SIG-M5 (cell line): Measurements from ENCODE around the gene MIGA1.
A peak's percentile ranks its signal among the peaks of the same experiment; 100 is the strongest.
"Not testable (repeated sequence)": the region's sequence is repeated elsewhere in the genome, so short reads cannot be mapped to it uniquely, and the experiment has no call there.

Experiments
- DNase-seq: peaks from one replicate; lab custom pipeline; 2025; lab: John Stamatoyannopoulos, UW

The MIGA1 gene

DNA sequence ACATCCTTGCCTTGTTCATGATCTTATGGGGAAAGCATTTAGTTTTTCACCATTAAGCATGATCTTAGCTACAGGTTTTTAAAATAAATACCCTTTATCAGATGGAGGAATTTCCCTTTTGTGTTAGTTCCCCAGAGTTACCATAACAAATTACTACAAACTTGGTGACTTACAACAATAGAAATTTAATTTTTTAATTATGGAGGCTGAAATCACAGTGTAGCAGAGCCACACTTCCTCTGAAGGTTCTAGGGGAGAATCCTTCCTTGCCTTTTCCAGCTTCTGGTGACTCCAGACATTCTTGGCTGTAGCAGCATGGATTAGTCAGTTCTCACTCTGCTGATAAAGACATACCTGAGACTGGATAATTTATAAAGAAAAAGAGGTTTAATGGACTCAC, 18.5 kb downstream of the MIGA1 start:
- no peak for DNase-seq

DNA sequence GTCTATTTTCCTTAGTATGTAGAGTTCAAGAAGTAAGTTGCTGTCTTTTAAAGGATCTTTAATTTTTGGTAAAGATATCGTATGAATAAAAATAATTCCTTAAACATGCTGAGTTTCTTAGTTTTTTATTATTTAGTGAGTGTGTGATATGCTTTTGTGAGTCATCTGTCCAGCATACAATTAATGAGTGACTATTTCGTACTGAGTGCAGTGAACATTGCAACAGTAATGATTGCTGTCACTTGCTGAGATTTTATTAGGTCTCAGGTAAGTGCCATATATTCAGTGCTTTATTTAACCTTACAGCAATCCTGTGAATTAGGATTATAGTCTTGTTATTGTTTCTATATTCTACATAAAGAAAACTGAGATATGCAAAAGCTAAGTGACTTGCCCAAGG, 22.6 kb downstream of the MIGA1 start:
- DNase-seq, result no peak

DNA sequence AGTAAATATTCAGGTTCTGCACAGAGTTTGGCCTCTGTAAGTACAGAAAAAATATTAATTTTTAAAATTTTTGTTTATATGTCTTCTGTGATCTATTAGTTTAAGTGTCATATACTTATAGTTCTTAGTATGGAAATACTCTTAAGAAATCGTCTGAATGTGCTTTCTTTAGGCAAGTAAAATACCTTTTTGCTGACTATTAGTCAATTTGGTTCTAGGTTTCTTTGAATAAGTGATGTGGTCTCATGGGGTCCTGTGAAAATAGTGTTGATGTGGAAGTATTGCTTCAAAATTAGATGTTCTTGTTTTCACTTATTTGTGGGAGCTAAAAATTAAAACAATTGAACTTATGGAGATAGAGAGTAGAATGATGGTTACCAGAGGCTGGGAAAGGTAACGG, 23.9 kb downstream of the MIGA1 start:
- no peak for DNase-seq

DNA sequence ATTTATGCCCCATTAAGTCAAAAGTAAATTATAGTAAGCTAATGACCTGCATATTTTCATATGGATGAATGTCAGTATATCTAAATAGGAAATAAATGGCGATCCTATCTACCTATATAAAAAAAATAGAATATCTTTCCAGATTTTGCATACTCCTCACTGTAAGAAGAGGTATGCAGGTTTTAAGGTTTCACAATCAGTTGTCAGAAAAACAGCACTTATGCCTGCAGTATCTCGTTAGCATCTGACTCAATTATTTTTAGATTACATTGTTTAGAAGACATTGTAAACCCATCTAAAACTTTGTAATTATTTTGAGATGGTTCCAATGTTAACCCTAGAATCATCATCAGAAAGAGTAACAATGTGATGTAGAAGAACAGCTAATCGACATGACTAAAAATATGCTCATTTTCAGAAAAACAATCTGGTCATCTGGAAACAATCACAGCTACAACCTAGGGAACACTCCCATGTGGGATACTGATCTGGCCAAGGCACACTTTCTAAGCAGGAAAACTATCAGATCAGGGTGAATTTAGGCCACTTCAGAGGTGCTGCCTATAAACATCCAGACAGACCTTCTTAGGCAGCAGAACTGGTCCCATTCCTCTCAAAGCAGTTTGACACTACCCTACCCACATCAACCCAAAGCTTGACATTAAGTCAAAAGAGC, 30.5 kb downstream of the MIGA1 start:
- DNase-seq, result not testable (repeated sequence)

DNA sequence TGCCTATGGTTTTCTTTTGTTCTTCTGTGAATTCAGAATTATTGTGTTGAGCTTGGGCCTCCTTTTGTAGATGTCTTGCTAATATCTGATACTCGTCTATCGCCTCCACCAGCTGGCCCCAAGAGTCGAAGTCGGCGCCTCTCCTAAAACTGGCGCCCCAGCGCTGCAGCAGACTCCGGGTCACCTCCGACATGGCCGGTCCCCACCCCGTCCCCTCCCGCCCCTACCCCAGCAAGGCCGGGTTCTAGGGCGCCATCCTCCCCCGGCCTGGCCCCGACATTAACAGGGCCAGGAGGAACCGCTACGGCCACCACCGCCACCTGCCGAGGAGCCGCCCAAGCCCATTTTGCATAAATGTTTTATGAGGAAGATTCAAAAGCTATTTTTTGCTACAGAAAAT, 32.1 kb downstream of the MIGA1 start:
- DNase-seq, result not testable (repeated sequence)

DNA sequence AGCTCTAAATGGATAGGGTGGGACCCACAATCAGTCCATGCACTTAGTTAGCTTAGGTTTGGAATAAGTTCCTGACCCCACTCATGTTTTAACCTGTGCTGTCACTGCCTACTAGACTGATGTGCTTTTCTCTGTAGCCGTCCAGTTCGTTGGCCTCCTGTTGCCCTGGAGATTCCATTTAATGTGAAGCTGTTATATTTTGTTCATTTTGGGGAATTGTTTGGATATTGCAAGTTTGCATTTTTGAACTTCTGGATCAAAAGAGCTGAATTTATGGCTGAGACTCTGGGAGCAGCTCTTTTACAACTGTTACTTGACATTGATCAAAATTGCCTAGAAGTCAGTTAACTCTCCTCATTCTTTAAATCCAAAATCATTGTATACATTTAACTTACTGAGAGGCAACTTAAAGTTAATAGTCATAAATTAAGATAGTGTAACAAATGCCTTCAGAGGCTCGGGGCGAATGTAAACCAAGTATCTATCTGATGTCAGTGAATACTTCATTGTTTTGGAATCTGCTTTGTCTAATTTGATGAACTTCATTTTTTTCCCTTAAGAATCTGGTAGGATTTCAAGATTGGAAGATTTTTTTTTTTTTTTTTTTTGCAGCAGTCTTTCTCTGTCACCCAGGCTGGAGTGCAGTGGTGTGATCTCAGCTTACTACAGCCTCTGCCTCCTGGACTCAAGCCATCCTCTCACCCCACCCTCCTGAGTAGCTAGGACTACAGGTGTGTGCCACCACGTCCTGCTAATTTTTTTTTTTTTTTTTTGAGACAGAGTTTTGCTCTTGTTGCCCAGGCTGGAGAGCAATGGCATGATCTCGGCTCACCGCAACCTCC, 38.1 kb downstream of the MIGA1 start:
- no peak for DNase-seq

DNA sequence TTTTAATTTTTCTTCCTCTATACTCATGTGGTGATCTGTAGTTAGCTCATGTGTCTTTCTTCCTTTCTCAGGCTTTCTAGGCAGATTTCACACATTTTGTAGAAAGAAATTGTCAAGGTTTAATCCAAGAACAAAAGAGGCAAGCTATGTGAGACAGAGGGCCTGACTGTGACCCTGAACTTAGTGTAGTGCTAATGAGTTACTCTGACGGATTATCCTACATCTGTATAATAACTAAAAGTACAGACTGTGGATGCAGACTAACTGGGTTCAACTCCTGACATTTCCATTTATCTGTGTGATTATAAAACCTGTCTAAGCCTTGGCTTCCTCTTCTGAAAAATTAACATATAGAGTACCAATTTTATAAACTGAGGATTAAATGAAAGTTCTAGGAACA, 40.7 kb downstream of the MIGA1 start:
- no peak for DNase-seq

DNA sequence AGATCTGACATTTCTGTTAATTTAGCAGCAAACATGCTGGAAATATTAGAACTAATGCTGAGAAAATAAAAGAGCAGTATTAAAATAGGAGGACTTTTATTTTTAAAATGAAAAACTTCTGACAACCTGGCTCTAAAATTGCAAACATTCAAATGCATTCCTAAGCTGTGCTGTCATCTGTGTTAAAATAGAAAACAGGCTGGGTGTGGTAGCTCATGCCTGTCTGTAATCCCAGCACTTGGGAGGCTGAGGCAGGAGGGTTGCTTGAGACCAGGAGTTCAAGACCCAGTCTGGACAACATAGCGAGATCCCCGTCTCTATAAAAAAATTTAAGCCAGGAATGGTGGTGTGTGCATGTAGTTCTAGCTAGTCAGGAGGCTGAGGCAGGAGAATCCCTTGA, 44.6 kb downstream of the MIGA1 start:
- DNase-seq, result no peak

DNA sequence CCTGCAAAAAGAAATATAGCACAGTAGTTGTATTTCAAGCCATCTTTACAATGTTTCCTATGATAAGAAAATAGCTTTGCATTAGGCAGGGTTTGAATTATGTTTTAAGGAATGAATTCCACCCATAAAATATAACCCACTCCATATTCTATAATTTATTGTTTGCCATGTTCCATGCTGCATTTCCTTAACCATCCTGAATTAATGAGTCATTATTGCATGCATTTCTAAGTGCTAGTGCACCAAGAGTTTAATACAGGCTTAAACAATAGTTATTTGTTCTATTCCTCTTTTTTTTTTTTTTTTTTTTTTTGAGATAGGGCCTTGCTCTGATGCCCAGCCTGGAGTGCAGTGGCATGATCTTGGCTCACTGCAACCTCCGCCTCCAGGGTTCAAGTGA, 45.2 kb downstream of the MIGA1 start:
- no peak for DNase-seq

DNA sequence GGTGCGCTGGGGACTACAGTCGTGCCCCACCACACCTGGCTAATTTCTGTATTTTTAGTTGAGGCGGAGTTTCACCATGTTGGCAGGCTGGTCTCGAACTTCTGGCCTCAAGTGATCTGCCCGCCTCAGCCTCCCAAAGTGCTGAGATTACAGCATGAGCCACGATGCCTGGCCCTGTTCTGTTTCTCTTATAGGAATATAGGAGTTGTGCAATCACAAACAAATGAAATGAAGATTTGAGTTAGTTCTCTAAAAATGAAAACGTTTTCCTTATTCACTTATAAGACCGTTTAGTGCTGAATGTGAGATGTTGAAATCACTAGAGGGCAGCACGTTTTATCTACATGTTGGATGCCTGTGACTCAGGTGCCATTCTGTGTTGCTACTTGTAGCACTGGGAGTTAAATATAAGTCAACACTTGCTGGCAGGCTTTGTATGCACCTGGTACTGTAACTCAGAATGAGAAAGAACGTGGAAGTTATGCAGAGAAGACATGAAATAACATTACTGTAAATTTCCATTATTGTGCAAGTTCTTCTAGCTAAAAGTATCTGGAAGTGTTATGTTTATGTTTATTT, 45.8 kb downstream of the MIGA1 start:
- peak; percentile 41 for DNase-seq

DNA sequence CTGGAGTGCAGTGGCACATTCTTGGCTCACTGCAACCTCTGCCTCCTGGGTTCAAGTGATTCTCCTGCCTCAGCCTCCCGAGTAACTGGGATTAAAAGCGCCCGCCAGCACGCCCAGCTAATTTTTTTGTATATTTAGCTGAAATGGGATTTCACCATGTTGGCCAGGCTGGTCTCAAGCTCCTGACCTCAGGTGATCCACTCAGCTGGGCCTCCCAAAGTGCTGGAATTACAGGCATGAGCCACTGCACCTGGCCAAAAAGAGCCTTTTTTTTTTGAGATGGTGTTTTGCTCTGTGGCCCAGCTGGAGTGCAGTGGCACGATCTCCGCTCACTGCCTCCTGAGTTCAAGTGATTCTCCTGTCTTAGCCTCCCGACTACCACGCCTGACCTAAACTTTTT, 47.4 kb downstream of the MIGA1 start:
- DNase-seq, result not testable (repeated sequence)

DNA sequence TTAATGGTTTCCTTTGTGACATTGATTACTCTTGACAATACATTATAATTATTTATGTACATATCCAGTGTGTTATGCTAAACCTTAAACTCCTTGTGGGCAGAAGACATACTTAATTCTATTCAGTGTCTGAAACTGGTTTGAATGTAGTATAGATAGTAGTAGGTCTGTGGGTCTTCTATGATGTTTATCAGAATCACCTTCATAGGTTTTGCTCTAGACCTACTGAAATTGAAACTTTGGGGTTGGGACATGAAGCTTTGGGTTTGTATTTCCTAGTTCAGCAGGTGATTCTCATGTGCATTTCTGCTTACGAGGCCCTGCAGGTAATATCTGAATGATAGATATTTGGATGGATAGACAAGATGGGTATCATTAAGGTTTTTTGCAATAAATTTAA, 48.6 kb downstream of the MIGA1 start:
- DNase-seq, result no peak

DNA sequence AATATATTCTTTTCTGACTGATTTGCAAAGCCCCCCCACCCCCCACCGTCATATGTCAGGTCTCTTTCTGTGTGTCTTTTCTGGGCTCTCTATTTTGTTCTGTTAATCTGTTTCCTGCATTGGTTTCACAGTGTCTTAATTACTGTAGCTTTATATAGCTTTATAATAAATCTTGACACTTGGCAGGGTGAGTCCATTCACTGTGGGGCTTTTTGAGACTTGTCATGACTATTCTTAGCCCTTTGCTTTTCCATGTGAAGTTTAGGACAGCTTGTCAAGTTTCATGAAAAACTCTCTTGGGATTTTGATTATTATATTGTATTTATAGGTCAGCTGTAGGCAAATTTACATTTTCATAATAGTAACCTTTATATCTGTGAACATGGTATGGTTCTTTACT, 50.4 kb downstream of the MIGA1 start:
- no peak for DNase-seq

DNA sequence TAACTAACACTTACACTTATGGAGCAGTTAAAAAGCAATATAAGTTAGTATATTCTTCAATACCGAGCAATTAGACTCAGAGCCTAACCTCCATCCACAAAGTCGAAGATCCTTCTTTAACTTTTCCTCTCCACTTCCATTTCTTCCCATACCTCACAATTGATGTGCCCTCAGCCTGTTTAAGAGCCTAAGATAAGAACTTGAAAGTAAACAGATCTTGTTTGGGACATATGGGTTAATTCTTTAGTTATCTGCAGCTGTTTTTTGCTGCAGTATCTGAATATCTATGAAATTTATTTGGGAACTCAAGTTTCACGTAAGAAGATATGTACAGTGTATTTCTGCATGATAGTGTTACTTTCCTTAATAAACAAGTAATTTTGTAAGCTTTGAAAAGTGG, 51.5 kb downstream of the MIGA1 start:
- DNase-seq, result no peak

DNA sequence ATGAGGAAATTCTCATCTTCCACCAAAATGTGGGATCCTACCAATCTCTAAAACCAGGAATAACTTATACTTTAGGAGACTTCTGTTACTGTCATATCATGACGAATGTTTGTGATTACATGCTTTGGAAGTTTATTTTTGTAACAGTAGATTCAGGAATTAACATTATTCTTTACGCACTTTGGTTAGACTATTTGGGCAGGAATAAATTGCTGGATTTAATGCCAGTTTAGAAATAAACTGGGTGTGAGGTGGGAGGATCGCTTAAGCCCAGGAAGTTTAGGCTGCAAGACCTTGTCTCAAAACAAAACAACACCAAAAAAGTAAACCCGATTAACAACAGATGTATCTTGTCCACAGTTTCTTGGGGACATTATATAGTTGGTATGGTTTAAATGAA, 52.1 kb downstream of the MIGA1 start:
- no peak for DNase-seq

DNA sequence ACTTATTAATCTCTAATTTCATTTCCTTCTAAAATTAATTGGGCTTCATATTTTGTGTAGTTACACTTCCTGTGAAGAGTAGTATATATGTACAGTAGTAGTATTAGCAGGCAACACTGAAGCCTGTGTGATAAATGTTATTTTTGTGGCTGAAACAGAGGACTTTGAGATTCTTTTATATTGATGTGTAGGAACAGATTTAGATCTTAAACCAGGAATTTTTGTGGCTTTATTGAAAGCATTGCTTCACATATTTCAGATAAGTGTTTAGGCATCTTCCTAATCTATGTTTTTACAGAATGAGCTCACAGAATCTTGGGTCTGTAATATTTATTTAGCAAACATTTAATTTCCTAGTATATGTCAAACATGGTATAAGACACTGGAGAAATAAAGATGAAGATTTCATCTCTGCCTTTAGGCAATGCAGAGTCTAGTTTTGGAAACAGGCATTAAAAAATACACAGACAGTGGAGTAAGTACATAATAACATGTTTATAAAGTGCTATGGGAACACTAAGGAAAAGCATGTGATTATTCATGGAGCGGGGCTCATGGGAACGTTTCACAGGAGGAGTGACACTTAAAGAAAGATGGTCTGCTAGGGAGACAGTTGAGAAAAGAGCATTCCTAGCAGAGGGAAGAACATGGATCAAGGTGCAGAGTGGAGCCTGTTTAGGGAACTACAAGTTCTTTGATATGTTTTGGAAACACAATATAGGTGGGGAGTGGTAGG, 52.7 kb downstream of the MIGA1 start:
- no peak for DNase-seq

DNA sequence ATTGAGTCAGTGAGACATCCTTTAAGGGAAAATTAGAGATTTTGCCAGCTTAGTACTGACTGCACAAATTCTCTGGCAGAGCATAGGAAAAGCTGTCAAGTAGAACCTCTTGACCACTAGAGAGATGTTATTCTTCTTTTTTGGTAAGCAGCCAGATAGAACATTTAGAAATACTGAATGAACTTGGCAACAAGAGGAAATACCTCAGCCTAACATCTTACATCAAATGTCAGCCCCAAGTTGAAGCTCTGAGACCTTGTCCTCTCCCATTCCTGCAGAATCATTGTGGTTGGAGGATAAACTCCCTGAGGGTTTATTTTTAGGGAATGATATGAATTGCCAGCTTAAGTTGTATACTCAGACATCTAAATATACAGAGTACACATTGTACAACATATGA, 53.5 kb downstream of the MIGA1 start:
- DNase-seq, result no peak

DNA sequence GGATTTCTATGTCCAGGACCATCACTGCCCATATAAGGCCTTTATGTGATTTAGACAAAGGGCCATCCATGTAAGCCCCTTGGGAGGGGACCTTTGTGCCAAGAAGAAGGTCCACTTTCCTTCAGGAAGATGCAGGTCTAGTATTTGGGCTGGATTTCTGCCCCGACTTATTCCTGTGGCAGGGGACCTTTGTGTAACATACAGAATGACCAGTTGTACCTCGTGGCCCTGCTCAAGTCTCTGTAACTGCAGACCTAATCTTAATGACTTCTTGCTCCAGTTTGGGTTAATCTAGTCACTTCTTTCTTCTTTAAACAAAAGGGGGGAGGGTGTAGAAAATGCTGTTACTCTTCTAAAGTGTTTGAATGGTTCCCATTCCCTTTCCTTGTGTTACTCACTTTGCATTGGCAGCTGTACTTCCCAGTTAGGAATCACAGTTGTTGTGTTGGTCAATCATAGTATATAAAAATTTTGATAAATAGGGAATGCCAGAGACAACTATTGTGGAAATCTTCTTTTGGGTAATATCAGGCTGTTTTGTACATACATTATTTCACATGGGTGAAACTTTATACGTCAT, 54.2 kb downstream of the MIGA1 start:
- DNase-seq, result no peak

DNA sequence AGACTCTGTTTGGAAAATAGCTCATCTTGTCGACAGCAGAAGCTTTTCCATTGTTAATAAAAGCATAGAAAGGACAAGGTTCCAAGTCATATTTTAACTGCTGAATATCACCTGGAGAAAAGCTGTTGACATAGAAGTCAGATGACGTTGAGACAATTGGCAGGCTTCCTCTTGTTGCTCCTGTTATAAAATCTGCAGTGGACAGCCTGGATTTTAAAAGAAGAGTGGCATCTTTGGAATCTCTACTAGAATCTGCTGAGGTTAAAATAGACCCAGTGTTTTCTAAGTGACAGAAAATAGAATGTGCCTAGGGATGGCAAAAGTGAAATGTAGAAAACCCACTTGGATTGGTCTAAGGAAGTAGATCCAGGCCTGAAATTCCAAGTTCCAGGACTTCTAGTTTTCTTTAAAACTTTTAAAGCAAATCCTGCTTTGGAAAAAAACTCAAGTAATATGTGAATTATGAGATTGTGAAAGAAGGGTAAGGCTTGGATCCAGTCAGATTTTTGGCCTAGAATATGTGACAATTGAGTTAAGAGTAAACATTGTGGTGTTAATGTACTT, 55.4 kb downstream of the MIGA1 start:
- no peak for DNase-seq

DNA sequence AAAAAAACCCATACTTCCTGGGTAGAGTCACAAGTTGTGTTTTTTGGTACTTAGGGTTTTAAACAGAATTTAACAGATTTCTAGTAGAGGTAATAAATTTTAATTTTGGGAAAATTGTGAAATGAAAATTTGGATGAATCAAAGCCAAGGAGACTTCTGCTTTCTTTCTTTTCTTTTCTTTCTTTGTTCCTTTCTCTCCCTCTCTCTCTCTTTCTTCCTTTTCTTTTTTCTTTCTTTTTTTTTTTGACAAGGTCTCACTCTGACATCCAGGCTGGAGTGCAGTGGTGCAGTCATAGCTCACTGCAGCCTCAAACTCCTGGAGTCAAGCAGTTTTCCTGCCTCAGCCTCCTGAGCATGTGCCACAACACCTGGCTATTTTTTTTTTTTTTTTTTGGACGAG, 62.1 kb downstream of the MIGA1 start:
- DNase-seq, result no peak

DNA sequence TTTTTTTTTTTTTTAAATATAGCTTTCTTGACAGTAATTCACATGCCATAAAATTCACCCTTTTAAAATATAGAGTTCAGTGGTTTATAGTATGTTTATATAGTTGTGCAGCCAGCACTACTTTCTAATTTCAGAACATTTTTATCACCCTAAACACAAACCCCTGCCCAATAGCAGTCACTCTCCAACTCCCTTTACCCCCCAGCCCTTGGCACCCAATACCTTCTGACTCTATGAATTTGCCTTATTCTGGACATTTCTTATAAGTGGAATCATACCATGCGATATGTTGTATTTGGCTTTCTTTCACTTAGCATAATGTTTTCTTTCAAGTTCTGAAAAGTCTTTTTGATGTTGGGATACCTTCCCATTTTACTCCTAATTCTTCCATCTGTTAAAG, 66.5 kb downstream of the MIGA1 start:
- no peak for DNase-seq

DNA sequence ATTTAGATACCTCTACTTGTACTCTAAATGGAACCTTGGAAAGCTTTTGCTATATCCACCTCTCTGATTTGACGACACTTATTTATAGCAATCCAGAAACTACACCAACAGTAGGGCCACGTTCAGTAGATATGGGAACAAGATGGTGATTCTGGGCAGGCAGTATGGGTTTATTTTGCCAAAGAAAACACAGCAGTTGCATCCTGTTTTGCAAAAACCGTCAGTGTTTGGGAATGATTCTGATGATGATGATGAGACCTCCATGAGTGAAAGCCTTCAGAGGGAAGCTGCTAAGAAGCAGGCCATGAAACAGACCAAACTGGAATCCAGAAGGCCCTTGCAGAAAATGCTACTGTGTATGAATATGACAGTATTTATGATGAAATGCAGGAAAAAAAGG, 67.5 kb downstream of the MIGA1 start:
- DNase-seq, result no peak
